SK-N-MC (cell line): ENCODE data around the gene ABCA7.

Experiments
- EZH2 ChIP-seq: fragments of 200-600 bp; sonication (generic); IDR thresholded peaks from one replicate; pipeline ENCODE4 v1.6.1; 2017; ENCODE audit warnings: antibody characterized with exemption
- POLR2AphosphoS5 ChIP-seq: IDR thresholded peaks from 2 replicates; pipeline ENCODE4 v1.6.1; 2012; ENCODE audit warnings: mild to moderate bottlenecking, low read depth, low read length, borderline replicate concordance

GRCh38 chr19:1016647-1017114, 23.2 kb upstream of the ABCA7 start:
- TF ChIP-seq POLR2AphosphoS5 (no peak; the same call in 1 of the 2 replicates), EZH2 (no peak)
